NCI-H2081 (cell line): ENCODE measurements around the gene LGALS14.

Experiments used
- DNase-seq, 2 experiments: peaks; one replicate each; lab custom pipeline; 2025; lab: John Stamatoyannopoulos, UW

LGALS14 gene

DNA sequence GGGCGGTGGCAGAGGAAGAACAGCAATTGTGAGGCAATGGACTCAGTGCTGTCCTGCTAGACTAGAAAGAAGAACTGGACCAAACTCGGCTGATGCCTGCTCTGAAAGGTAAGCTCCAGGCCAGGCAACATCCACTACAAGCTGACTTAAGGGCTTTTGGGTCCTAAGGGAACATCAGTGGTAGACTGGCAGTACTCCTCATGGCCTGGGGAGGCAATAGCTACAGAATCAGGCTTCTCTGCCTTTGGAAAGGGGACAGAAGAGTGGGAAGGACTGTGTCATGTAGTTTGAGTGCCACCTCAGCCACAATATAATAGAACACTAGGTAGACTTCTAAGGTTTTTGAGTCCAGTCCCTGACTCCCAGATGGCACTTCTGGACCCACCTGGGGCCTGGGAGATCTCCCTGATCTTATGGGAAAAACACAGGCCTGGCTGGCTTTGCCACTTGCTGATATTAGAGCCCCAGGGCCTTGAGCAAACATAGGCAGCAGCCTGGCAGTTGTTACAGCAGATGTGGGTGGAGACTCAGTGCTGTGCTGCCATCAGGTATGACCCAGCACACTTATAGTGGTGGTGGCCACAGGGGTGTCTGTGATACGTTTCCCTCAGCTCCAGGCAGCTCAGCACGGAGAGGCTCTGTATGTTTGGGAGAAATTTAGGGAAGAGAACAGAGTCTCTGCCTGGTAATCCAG, 42.7 kb downstream of the LGALS14 start:
- no peak for DNase-seq

DNA sequence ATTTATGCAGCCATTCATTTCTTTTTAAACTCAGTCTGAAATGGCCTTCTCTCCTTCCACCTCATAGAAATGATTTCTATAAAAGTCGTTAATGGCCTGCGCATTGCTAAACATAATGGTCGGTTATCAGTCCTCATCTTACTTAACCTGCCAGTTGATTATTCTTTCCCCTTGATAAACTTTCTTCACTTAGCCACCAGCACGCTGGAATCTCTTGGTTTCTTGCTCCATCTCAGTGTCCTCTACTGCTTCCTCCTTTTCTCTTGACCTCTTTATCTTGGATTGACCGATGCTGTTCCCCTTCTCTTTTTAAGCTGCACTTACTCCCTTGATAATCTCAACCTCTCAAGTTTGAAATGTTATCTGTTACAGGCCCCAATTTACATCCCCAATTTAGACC, 45.7 kb downstream of the LGALS14 start:
- DNase-seq = no peak

DNA sequence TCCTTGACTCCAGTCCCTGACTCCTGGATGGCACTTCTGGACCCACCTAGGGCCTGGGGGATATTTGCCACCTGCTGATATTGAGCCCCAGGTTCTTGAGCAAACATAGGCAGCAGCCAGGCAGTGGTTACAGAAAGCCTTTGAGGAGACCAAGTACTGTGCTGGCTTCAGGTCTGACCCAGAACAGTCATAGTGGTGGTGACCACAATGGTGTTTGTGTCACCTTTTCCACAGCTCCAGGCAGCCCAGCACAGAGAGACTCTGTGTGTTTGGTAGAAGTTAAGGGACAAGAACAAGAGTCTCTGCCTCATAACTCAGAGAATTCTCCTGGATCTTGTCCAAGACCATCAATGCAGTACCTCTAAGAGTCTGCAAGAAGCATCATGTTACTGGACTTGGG, 48.1 kb downstream of the LGALS14 start:
- DNase-seq = no peak

DNA sequence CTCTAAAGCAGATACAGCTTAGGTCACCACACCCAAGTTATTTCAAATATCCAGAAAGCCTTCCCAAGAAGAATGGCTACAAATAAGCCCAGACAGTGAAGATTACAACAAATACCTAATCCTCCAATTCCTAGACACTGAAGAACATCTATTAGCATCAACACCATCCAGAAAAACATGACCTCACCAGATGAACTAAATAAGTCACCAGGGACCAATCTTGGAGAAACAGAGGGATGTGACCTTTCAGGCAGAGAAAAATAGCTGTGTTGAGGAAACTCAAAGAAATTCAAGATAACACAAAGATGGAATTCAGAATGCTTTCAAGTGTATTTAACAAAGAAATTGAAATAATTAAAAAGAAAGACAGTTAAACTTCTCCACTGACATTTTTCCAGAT, 48.5 kb downstream of the LGALS14 start:
- no peak for DNase-seq

DNA sequence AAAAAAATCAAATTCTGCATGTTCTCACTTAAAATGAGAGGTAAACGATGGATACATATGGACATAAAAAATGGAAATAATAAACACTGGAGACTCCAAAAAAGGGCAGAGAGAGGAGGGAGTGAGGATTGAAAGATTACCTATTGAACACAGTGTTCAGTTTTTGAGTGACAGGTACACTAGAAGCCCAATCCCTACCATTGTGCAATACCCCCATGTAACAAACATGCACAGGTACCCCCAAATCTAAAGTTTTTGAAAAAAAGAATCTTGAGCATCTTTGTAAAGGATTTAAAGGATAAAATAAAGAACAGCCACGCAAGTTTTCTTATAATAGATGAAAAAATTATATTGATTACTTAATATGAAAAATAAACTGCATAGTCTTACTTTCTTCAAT, 50.3 kb downstream of the LGALS14 start:
- no peak for DNase-seq

DNA sequence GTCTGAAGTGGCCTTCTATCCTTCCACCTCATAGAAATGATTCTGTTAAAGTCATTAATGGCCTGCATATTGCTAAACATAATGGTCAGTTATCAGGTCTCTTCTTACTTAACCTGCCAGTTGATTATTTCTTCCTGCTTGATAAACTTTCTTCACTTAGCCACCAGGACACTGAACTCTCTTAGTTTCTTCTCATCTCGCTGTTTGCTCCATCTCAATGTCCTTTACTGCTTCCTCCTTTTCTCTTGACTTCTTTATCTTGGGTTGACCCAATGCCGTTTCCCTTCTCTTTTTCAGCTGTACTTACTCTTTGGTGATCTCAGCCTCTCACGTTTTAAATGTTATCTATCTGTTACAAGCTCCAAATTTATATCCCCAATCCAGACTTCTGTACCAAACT, 50.7 kb downstream of the LGALS14 start:
- no peak for DNase-seq
